HCT116 (cell line): ENCODE measurements around the gene AADAC. TPM values are rescaled to one million over a fixed set of nuclear protein-coding genes. Genes with fewer than 3 reads are reported as not detected.

Source experiments
- ATAC-seq: fragments of 200-7000 bp; cut with Tn5 transposase; 2 replicates; pipeline ENCODE4 v1.9.1; 2020; ENCODE audit warnings: mild to moderate bottlenecking, moderate library complexity
- Bru-seq: library from RNA; stranded (reverse); fragments of 400-500 nt; gene quantifications from one replicate; lab custom pipeline; 2021; lab: Mats Ljungman, UMichigan
- BruChase-seq, 2 experiments: library from RNA; stranded (reverse); fragments of 400-500 nt; gene quantifications; one replicate each; lab custom pipeline; 2021; lab: Mats Ljungman, UMichigan
- BruUV-seq: library from RNA; stranded (reverse); fragments of 400-500 nt; replicated peaks from 2 replicates; lab custom pipeline; 2021; lab: Mats Ljungman, UMichigan
- CTCF ChIA-PET: fragments of 300-600 bp; sonication (Branson Sonifier 250); formaldehyde crosslinking; loops from one replicate; lab custom pipeline; 2021; ENCODE audit warnings: antibody characterized with exemption; lab: Charles Lee
- POLR2A ChIA-PET: fragments of 300-600, 350-600 bp; sonication (Branson Sonifier 250); formaldehyde crosslinking; loops from one replicate; lab custom pipeline; 2021; ENCODE audit warnings: antibody characterized with exemption; lab: Charles Lee
- RAD21 ChIA-PET, 2 experiments: fragments of 300-600 bp; sonication (Branson Sonifier 250); formaldehyde crosslinking; loops; one replicate each; lab custom pipeline; 2023; ENCODE audit warnings: low total read pairs in 2 of 2; ENCODE audit not compliant: uncharacterized antibody in 2 of 2, unreplicated experiment in 2 of 2, low non-redundant PET in 1 of 2; lab: Charles Lee
- DNase-seq: peaks from one replicate; pipeline ENCODE4 v3.0.0-alpha.2; 2010; ENCODE audit warnings: low read depth, low spot score
- H2AFZ ChIP-seq: fragments of 200-600 bp; shearing (Covaris generic), sonication (generic); 2 replicates; pipeline ENCODE4 v1.6.1; 2017; ENCODE audit warnings: low read depth, mixed run types, mixed read lengths, antibody characterized with exemption, low read length; ENCODE audit not compliant: poor library complexity, severe bottlenecking
- H3K27ac ChIP-seq: 2 replicates; pipeline ENCODE4 v1.5.1; 2012; ENCODE audit warnings: low read depth, low read length
- H3K27me3 ChIP-seq: fragments of 200-600 bp; sonication (generic); 2 replicates; pipeline ENCODE4 v1.6.1; 2016; ENCODE audit warnings: mixed run types, low read length, mixed read lengths; ENCODE audit not compliant: insufficient read depth
- H3K36me3 ChIP-seq, 2 experiments: fragments of 200-500 bp in 1 of 2; fragments of 200-600 bp in 1 of 2; sonication (Bioruptor generic) in 1 of 2; sonication (generic) in 1 of 2; 2 replicates each; pipeline versions ENCODE4 v1.5.1 to v1.6.1; 2014 to 2016; ENCODE audit warnings: low read length in 2 of 2, inconsistent platforms in 1 of 2, mixed read lengths in 1 of 2, mixed run types in 1 of 2; ENCODE audit not compliant: insufficient read depth in 2 of 2, control insufficient read depth in 1 of 2
- H3K4me1 ChIP-seq, 2 experiments: fragments of 200-600 bp in 1 of 2; sonication (generic) in 1 of 2; 2 replicates each; pipeline versions ENCODE4 v1.5.1 to v1.6.1; 2012 to 2017; ENCODE audit warnings: low read length in 2 of 2, inconsistent platforms in 1 of 2, mild to moderate bottlenecking in 1 of 2, mixed read lengths in 1 of 2, mixed run types in 1 of 2, moderate library complexity in 1 of 2; ENCODE audit not compliant: insufficient read depth in 2 of 2, control insufficient read depth in 1 of 2
- H3K4me2 ChIP-seq: fragments of 200-600 bp; sonication (generic); 2 replicates; pipeline ENCODE4 v1.6.1; 2017; ENCODE audit warnings: mixed run types, low read length, mixed read lengths
- H3K4me3 ChIP-seq, 2 experiments: fragments of 200-600 bp in 1 of 2; sonication (generic) in 1 of 2; replicated peaks in 1 of 2; 2 replicates each; pipeline ENCODE4 v1.5.1; 2011 to 2016; ENCODE audit warnings: low read length in 2 of 2, control low read depth in 1 of 2, low read depth in 1 of 2, mild to moderate bottlenecking in 1 of 2, mixed read lengths in 1 of 2, mixed run types in 1 of 2
- H3K79me2 ChIP-seq: fragments of 200-600 bp; sonication (generic); 2 replicates; pipeline ENCODE4 v1.6.1; 2017; ENCODE audit warnings: mild to moderate bottlenecking, mixed run types, low read length, moderate library complexity, mixed read lengths; ENCODE audit not compliant: insufficient read depth
- H3K9ac ChIP-seq: fragments of 200-600 bp; sonication (generic); 2 replicates; pipeline ENCODE4 v1.6.1; 2016; ENCODE audit warnings: low read length, mixed read lengths
- H3K9me2 ChIP-seq: fragments of 200-600 bp; sonication (generic), shearing (Covaris generic); 2 replicates; pipeline ENCODE4 v1.6.1; 2017; ENCODE audit warnings: mixed run types, mild to moderate bottlenecking, moderate library complexity; ENCODE audit not compliant: insufficient read depth
- H3K9me3 ChIP-seq, 2 experiments: fragments of 200-500 bp in 1 of 2; fragments of 200-600 bp in 1 of 2; sonication (Bioruptor generic) in 1 of 2; sonication (generic) in 1 of 2; 2 replicates each; pipeline ENCODE4 v1.6.1; 2014 to 2017; ENCODE audit warnings: low read length in 2 of 2, mixed read lengths in 2 of 2, inconsistent platforms in 1 of 2, low read depth in 1 of 2, mild to moderate bottlenecking in 1 of 2, mixed run types in 1 of 2, moderate library complexity in 1 of 2; ENCODE audit not compliant: control insufficient read depth in 1 of 2, insufficient read depth in 1 of 2
- H4K20me1 ChIP-seq: fragments of 200-600 bp; sonication (generic), shearing (Covaris generic); 2 replicates; pipeline ENCODE4 v1.6.1; 2017; ENCODE audit warnings: mixed run types, mild to moderate bottlenecking, moderate library complexity; ENCODE audit not compliant: insufficient read depth
- CTCF ChIP-seq, 3 experiments: fragments of 200-600 bp in 1 of 3; sonication (generic) in 1 of 3; IDR thresholded peaks in 2 of 3; conservative IDR thresholded peaks in 1 of 3; 2 replicates each; pipeline ENCODE4 v1.5.1; 2012 to 2017; ENCODE audit warnings: low read depth in 2 of 3, low read length in 2 of 3, antibody characterized with exemption in 1 of 3, borderline replicate concordance in 1 of 3, control low read depth in 1 of 3, mild to moderate bottlenecking in 1 of 3, mixed read lengths in 1 of 3, mixed run types in 1 of 3, moderate library complexity in 1 of 3; ENCODE audit not compliant: insufficient read depth in 1 of 3
- REST ChIP-seq: IDR thresholded peaks from 2 replicates; pipeline ENCODE4 v1.6.1; 2012; ENCODE audit warnings: low read depth
- intact Hi-C: fragments of 100-400 bp; cut with micrococcal nuclease; formaldehyde crosslinking; loops from 2 replicates; pipeline ENCODE4 v1.10.0; 2022
- long read RNA-seq: library from polyadenylated mRNA; unstranded; transcript quantifications from one replicate; pipeline ENCODE4 v2.0.0, GENCODE V29; 2021; ENCODE audit not compliant: unreplicated experiment
- polyA plus RNA-seq: library from polyadenylated mRNA; unstranded; fragments of >200 nt; gene quantifications from 2 replicates; pipeline ENCODE4 v1.2.1, GENCODE V29; 2012; ENCODE audit warnings: missing spikeins
- total RNA-seq: library from RNA; stranded (reverse); gene quantifications from one replicate; pipeline ENCODE4 v1.2.1, GENCODE V29; 2021; ENCODE audit not compliant: unreplicated experiment

AADAC gene
- total RNA-seq (3.8 TPM), Bru-seq, nascent RNA (percentile 48 among the genes with signal in this experiment), BruChase-seq, experiment 1, labeled RNA remaining after a 6-hour chase (percentile 61 among the genes with signal in this experiment), BruChase-seq, experiment 2, labeled RNA remaining after a 2-hour chase (percentile 48 among the genes with signal in this experiment)
- polyA plus RNA-seq: 2.6 and 3.3 TPM in 2 replicates
- long read RNA-seq, partial matches to known transcripts: 0 of 2 reads
- long read RNA-seq, other reads (novel, unspliced or antisense): 2 of 2 reads

- ChIA-PET RAD21 (no interaction called here), POLR2A (no interaction called here), CTCF (no interaction called here)
- Histone ChIP-seq H2AFZ (no peak within 1 kb of the TSS), H3K27ac (no peak within 1 kb of the TSS), H3K4me2 (no peak within 1 kb of the TSS), H3K27me3 (no peaks in the 10 kb centered on the region), H3K4me3 (no peak within 1 kb of the TSS), H3K4me1 (peaks cover 0 to 8% of the 10 kb centered on the region in 2 experiments; a peak in 1 of 4 replicates), H3K9me2 (no peaks in the 10 kb centered on the region), H3K79me2 (no peaks in the 10 kb centered on the region), H3K36me3 (no peaks in the 10 kb centered on the region), H3K9ac (no peak within 1 kb of the TSS), H4K20me1 (no peaks in the 10 kb centered on the region), H3K9me3 (no peaks in the 10 kb centered on the region; a peak in 1 of 4 replicates)
- TF ChIP-seq CTCF (IDR thresholded peaks at IDR 0.05 in 2 of 3, conservative IDR thresholded peaks at IDR 0.05 in 1 of 3; ENCODE audit: borderline replicate concordance in 1 of 3, insufficient read depth in 1 of 3, low read depth in 2 of 3, low read length in 2 of 3) (no peak), REST (no peak)
- no peak for DNase-seq
- BruUV-seq: no TSS peak
- intact Hi-C loops: no loop called here
- no peak for ATAC-seq
Observed at GRCh38 chr3:151813799-151814198, at the start of gene AADAC. AADAC (plus strand) TSS chr3:151814116; CDS start chr3:151814163, 47 bp downstream.
